GDM1 (cell line): ENCODE data around the gene PLEKHJ1.

Source experiments
- DNase-seq: peaks from one replicate; lab custom pipeline; 2025; lab: John Stamatoyannopoulos, UW

Gene PLEKHJ1

DNA sequence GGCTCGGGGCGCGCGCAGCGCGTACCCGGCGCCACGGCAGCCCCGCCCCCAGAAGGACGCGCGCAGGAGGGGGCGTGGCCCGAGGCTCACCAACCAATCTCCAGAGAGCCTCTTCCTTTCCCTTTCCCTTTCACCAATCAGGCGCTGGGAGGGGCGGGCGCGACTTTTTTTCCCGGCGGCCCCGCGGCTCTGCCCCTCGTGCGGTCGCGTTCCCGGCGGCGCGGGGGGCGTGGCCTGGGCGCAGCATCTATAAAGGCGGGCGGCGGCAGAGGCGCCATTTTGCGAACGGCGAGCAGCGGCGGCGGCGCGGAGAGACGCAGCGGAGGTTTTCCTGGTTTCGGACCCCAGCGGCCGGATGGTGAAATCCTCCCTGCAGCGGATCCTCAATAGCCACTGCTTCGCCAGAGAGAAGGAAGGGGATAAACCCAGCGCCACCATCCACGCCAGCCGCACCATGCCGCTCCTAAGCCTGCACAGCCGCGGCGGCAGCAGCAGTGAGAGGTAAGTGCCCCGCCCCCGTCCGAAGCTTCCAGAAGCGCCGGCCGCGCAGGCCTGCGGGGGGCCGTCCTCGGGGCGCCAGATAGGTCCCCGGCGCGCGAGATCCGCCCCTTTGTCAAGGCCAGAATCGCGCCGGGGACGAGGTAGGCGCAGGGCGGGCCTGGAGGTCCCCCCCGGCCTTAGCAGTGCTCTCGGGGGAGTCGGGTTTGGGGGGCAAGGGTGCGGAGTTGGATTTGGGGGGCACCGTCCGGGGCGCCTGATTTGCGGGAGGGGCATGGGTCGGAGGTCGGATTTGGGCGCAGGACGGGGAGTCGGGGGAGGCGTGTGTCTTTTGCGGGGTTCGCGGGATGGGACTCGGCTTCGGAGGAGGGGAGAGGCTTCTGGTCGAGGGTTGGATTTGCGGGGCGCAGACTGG, 33.4 kb upstream of the PLEKHJ1 start:
- peak; percentile 93 for DNase-seq

GRCh38 chr19:2268861-2269243, 32.7 kb upstream of the PLEKHJ1 start:
- DNase-seq = no peak

- DNase-seq = no peak
Measured at GRCh38 chr19:2268480-2268830, 32.3 kb upstream of the PLEKHJ1 start.

DNA sequence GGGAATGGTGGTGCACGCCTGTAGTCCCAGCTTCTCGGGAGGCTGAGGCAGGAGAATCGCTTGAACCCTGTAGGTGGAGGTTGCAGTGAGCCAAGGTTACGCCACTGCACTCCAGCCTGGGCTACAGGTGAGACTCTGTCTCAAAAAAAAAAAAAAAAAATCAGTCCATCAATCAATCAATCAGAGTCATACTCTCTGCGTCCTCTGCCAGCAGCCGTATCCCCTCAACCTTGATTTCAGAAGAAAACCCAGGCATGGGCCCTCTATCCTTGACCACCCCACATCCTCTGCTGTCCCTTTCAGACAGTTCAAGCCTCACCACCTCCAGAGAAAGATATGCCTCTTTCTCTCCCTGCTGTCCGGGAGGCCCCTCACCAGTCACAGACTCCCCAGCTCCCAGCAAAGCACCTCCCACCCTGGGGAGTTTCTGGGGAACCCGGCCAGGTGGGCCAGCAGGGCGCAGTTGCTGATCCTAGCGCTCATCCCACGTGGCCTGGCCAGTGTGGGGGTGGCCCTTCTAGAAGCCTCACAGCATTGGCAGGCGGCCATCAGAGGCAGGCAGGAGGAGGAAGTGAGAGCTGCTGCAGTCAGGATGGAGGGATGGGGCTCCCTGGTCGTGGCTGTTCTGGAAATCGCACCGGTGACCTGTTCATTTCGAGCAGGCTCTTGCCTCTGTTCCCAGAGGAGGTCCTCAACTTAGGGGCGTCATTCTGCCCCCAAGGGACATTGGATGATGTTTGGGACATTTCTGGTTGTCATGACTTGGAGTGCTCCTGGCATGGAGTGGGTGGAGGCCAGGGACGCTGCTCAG, 30.3 kb upstream of the PLEKHJ1 start:
- peak; percentile 76 for DNase-seq

DNA sequence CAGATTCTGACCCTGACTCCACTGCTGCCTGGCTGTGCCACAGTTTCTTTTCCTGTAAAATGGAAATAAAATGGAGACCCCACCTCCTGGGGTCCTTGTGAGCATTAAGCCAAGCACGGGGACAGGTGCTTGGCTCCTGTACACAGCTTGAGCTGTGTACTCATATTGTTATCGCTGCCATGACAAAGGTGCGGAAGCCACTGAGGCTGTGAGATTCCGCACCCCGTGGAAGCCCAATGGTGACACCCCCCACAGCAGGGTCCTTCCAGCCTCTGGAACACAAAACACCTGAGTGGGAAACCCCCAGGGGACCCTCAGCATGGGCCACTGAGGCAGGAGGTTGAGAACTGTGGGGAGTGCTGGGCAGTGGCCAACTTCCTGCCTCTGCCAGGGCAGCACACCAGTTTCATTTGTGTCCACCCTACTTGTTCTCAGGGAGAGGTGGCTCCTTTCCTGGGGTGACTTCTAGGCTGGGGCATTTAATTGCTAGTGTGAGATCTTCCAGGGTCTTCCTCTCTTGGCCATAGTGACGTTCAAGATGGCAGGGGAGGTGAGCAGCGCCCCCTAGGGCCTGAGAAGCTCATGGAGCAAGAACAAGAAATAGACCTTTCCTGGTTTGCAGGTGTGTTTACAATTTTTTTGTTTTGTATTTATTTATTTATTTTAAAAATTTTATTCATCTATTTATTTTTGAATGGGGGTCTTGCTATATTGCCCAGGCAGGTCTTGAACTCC, 25.5 kb upstream of the PLEKHJ1 start:
- DNase-seq = peak; percentile 15

GRCh38 chr19:2260341-2260805, 24.2 kb upstream of the PLEKHJ1 start:
- DNase-seq = no peak

- no peak for DNase-seq
Measured at GRCh38 chr19:2259336-2259735, 23.2 kb upstream of the PLEKHJ1 start.

DNA sequence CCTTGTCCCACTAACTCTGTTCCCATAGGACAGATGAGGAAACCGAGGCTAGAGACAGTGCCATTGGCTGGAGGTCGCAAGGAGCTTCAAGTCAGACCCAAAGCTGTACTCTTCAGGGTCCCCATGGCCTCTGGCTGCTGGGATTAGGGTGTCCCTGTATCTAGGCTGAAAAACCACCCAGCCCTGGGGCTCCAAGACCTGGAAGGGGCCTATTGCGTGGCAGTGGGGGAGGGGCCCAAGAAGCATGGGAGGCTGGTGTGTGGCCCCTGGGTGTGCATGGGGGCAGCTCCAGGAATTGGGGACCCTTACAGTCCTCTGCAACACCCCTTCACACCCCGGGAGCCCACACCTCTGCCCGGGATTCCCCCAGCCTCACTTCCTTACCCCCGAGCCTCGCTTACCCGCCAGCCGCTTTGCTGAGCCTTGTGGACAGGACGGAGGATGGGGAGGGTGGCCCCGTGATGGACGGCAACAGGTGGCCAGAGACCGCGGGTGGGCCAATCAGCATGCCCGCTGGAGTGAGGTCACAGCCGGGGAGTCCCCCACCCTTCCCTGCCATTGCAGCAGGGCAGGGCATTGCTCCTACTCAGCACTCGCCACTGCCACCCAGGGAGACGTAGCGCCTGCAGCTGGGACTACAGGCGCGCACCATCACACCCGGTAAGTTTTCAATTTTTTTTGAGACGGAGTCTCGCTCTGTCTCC, 20.0 kb upstream of the PLEKHJ1 start, which contains the start of gene JSRP1:
JSRP1 (minus strand) TSS at position 436 of the 704 bp plus-strand sequence. CDS start 1,103 bp downstream, outside the sequence.
- no peak for DNase-seq

GRCh38 chr19:2255112-2255845, 19.1 kb upstream of the PLEKHJ1 start:
- DNase-seq = no peak

- DNase-seq = no peak
Measured at GRCh38 chr19:2254064-2254872, 18.1 kb upstream of the PLEKHJ1 start.

DNA sequence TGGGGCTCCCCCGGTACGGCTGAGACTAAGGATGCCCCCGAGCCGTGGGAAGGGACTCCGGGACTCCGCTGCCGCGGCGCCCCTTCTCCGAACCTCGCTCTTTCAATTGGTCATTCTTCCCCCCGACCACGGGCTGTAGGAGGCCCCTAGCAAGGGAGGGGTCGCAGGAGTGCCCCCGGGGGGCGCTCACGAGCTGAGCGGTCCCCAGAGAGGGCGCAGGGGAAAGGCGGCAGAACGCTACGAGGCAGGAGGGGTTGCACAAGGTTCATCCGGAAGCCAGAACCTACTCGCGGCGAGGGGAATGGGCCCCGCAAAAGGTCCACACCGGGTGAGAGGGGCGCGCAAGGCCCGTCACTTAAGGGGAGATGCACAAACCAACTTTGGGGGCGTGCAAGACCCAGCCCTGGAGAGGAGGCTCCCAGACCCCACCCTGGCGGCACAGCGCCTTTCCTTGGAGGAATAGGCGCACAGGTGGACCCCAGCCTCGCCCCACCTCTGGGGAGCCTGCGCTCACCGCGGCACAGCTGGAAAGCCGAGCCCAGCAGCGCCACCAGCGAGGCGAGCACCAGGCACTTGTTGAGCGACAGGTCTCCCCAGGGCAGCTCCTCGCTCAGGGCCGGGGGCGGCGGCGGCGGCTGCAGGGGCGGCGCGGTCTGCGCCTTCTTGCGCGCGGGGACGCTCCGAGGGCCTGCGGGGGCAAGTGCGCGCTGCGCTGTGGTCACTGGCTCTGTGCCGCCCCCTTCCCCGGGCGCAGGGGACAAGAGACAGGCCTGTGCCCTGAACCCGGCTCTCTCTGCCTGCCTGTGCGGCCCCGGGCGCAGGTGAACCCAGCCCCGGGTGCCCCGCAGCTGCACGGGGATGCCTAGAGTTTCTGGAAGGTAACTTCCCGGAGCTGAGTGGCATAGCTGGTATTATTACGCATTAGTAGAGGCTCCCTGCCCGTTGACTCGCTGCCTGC, 17.3 kb upstream of the PLEKHJ1 start:
- DNase-seq = no peak

GRCh38 chr19:2252797-2253105, 16.6 kb upstream of the PLEKHJ1 start:
- DNase-seq = no peak

DNA sequence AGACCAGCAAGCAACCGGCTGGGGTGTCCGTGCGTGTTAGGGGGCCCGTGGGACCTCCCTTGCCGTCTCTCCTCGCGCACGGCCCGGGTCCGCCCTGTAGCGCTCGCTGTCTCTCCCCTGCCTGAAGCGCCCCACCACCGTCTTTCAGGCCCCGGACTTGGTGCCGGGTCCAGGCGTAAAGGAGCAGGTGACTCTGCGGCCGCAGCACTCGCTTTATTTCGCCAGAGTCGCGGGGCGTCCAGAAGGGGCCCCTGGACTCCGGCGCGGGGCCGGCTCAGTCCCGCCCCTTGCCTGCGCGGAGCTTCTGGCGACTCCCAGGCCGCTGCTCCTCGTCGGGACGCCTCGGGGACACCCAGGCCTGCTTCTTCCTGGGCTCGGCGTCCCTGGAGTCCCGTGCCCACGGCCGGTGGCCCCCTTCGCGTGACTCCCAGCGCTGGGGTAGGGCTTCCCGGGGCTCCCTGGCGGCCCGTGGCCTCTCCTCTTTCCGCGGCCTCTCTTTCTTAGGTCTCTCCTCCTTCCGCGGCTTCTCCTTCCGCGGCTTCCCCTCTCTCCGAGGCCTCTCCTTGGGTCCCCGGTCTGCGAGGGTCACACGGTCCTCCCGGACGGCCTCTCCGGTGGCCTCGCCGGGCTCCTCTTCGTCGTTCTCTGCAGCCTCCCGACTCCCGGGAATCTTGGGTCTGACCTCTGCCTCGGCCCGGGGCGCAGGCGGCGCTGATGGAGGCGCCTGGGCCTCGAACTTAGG, 16.1 kb upstream of the PLEKHJ1 start:
- no peak for DNase-seq

DNA sequence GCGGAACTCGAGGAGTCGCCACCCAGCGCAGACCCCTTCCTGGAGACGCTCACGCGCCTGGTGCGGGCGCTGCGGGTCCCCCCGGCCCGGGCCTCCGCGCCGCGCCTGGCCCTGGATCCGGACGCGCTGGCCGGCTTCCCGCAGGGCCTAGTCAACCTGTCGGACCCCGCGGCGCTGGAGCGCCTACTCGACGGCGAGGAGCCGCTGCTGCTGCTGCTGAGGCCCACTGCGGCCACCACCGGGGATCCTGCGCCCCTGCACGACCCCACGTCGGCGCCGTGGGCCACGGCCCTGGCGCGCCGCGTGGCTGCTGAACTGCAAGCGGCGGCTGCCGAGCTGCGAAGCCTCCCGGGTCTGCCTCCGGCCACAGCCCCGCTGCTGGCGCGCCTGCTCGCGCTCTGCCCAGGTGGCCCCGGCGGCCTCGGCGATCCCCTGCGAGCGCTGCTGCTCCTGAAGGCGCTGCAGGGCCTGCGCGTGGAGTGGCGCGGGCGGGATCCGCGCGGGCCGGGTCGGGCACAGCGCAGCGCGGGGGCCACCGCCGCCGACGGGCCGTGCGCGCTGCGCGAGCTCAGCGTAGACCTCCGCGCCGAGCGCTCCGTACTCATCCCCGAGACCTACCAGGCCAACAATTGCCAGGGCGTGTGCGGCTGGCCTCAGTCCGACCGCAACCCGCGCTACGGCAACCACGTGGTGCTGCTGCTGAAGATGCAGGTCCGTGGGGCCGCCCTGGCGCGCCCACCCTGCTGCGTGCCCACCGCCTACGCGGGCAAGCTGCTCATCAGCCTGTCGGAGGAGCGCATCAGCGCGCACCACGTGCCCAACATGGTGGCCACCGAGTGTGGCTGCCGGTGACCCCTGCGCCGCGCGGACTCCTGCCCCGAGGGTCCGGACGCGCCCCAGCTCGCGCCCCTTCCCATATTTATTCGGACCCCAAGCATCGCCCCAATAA, 15.3 kb upstream of the PLEKHJ1 start:
- no peak for DNase-seq

GRCh38 chr19:2250766-2251105, 14.6 kb upstream of the PLEKHJ1 start:
- no peak for DNase-seq

DNA sequence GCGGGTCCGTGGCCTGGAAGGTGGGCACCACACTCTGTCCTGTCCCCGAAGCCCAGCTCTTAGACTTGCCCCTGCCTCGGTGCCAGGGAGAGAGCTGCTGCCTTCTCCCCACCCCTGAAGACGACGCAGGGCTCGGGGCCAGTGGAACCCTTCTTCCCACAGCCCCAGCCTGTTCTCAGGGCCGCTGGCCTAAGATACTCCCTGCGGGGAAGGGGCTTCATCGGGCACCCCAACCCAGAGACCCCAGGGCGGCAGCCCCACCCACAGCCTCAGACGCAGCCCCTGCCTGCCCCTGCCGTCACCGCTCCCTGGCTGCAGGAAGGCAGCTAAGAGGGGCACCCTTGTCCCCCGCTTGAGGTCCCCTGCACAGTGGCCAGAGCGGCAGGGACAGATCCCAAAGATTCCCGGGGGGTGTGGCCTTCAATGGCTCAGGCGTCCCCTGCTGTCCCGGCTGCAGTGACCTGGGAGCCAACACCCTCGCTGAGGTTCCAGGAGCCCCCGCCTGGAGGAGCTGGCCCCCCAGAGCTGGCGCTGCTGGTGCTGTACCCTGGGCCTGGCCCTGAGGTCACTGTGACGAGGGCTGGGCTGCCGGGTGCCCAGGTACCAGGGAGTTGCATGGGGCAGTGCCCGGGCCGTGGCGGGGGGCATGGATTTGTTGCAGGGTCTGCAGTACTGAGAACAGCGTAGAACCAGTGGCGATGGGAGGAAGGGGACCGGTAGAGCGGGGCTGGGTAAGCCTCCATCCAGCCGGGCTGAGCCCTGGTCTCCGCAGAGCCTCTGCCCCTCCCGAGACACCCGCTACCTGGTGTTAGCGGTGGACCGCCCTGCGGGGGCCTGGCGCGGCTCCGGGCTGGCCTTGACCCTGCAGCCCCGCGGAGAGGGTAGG, 14.0 kb upstream of the PLEKHJ1 start:
- no peak for DNase-seq
